ENCODE data around the gene PLK5.

- TF ChIP-seq CTCF (IDR thresholded peaks at IDR 0.05) (no peak), POLR2A (IDR thresholded peaks at IDR 0.05; ENCODE audit: low read depth) (no peak)
Measured at GRCh38 chr19:1572795-1573194, 48.9 kb downstream of the PLK5 start.

Data from esophagus muscularis mucosa (tissue), 3 donors.